Activated B cell treated with CpG ODN at 0.5 μM for 24 hours (primary cell): ENCODE data around the gene CAMK1. TPM values are rescaled to one million over a fixed set of nuclear protein-coding genes. Genes with fewer than 3 reads are reported as not detected.

Experiments
- ATAC-seq: fragments of 200-7000 bp; cut with Tn5 transposase; one replicate; pipeline ENCODE4 v1.10.0; 2021; ENCODE audit warnings: low read depth, mild to moderate bottlenecking, moderate library complexity
- CTCF ChIA-PET: fragments of 350-600 bp; sonication (Branson Sonifier 250); formaldehyde crosslinking; loops from one replicate; lab custom pipeline; 2021; ENCODE audit warnings: antibody characterized with exemption; lab: Charles Lee
- POLR2A ChIA-PET: fragments of 350-600 bp; sonication (Branson Sonifier 250); formaldehyde crosslinking; loops from one replicate; lab custom pipeline; 2021; ENCODE audit warnings: antibody characterized with exemption; lab: Charles Lee
- DNase-seq: peaks from one replicate; pipeline ENCODE4 v3.0.0; 2022
- H3K27ac Mint-ChIP-seq: one replicate; pipeline ENCODE4 v1.8.0; 2020; ENCODE audit warnings: mixed read lengths
- H3K27me3 Mint-ChIP-seq: one replicate; pipeline ENCODE4 v1.8.0; 2021; ENCODE audit warnings: mixed read lengths
- H3K36me3 Mint-ChIP-seq: one replicate; pipeline ENCODE4 v1.8.0; 2021; ENCODE audit warnings: low read depth, mixed read lengths
- H3K4me1 Mint-ChIP-seq: one replicate; pipeline ENCODE4 v1.8.0; 2021; ENCODE audit warnings: mixed read lengths
- H3K4me3 Mint-ChIP-seq: one replicate; pipeline ENCODE4 v1.8.0; 2020; ENCODE audit warnings: mild to moderate bottlenecking, mixed read lengths
- H3K9me3 Mint-ChIP-seq: one replicate; pipeline ENCODE4 v1.8.0; 2020; ENCODE audit warnings: mixed read lengths
- intact Hi-C: fragments of 100-400 bp; cut with micrococcal nuclease; formaldehyde crosslinking; loops from one replicate; pipeline ENCODE4 v1.15.1; 2024
- total RNA-seq: library from RNA; stranded (reverse); gene quantifications from 2 replicates; pipeline ENCODE4 v1.2.3, GENCODE V29; 2022
- TF ChIP-seq, protein P1 (sequence below): fragments of 200-600 bp; IDR thresholded peaks from one replicate; pipeline ENCODE4 v1.8.0; 2022; ENCODE audit warnings: antibody characterized with exemption, mild to moderate bottlenecking

CAMK1 gene
- total RNA-seq, 1 donor from 2014 or later = 1.7 TPM

- no peak overlapping the region for H3K27ac Mint-ChIP-seq
- no peaks in the 10 kb centered on the region for H3K9me3 Mint-ChIP-seq
- DNase-seq (no peak), ATAC-seq (no peak)
- H3K4me3 Mint-ChIP-seq = no peak overlapping the region
- ChIA-PET POLR2A (interaction anchor here (0.8 to 1.3 kb wide), 2 partner anchors 18 to 31 kb away, joined by 3 to 4 read pairs; partner anchors contain the start of gene RPUSD3), CTCF (interaction anchor here (1.0 kb wide), 1 partner anchor 309 kb away, joined by 4 read pairs; no protein-coding TSS in a partner anchor)
- TF ChIP-seq, protein P1, sequence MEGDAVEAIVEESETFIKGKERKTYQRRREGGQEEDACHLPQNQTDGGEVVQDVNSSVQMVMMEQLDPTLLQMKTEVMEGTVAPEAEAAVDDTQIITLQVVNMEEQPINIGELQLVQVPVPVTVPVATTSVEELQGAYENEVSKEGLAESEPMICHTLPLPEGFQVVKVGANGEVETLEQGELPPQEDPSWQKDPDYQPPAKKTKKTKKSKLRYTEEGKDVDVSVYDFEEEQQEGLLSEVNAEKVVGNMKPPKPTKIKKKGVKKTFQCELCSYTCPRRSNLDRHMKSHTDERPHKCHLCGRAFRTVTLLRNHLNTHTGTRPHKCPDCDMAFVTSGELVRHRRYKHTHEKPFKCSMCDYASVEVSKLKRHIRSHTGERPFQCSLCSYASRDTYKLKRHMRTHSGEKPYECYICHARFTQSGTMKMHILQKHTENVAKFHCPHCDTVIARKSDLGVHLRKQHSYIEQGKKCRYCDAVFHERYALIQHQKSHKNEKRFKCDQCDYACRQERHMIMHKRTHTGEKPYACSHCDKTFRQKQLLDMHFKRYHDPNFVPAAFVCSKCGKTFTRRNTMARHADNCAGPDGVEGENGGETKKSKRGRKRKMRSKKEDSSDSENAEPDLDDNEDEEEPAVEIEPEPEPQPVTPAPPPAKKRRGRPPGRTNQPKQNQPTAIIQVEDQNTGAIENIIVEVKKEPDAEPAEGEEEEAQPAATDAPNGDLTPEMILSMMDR = no peak
- peaks cover 27% of the 10 kb centered on the region for H3K4me1 Mint-ChIP-seq
- H3K27me3 Mint-ChIP-seq = no peaks in the 10 kb centered on the region
- intact Hi-C loops = no loop called here
- peaks cover 7% of the 10 kb centered on the region for H3K36me3 Mint-ChIP-seq
These were observed 43.2 kb upstream of the CAMK1 start for GRCh38 chr3:9812870-9813483.

DNA sequence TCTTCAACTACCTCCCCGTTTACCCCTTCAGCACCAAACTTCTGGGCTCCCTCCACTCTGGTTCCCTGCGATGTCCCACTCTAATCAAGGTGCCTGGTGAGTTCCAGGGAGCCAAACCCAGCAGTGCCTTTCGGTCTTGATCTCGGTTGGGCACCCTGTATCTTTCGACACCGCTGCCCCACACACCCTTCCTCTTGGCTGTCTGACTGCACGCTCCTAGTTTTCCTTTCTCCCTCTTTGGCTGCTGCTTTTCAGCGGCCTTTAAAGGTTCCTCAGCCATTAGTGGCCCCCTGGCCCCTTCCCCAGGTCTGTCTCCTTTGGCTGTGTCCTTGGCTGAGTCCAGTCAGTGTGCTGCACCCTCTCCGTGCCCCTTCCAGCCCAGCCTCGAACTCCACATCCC lies 41.1 kb upstream of the CAMK1 start:
- CTCF ChIA-PET = no interaction called here

GRCh38 chr3:9810433-9810770 lies 40.7 kb upstream of the CAMK1 start:
- TF ChIP-seq, protein P1 = no peak
- POLR2A ChIA-PET = interaction anchor here (1.0 to 6.4 kb wide), 4 partner anchors 9 to 80 kb away, joined by 3 to 146 read pairs (median 14); partner anchors contain the start of genes ARPC4, BRPF1, JAGN1 and TADA3
- Mint-ChIP-seq H3K4me3 (peak overlapping the region; percentile 78), H3K27ac (peak overlapping the region; percentile 73), H3K4me1 (peaks cover 33% of the 10 kb centered on the region), H3K9me3 (no peaks in the 10 kb centered on the region), H3K36me3 (peaks cover 25% of the 10 kb centered on the region), H3K27me3 (no peaks in the 10 kb centered on the region)
- intact Hi-C loops = no loop called here
- no peak for DNase-seq
- peak; percentile 5 for ATAC-seq
- CTCF ChIA-PET = interaction anchor here (1.2 kb wide), 1 partner anchor 15 kb away, joined by 4 read pairs; no protein-coding TSS in a partner anchor

More for the DNA sequence above, 41.1 kb upstream of the CAMK1 start:
- POLR2A ChIA-PET = no interaction called here
- intact Hi-C loops = no loop called here
- ATAC-seq (no peak), DNase-seq (no peak)
- Mint-ChIP-seq H3K4me1 (peaks cover 33% of the 10 kb centered on the region), H3K27ac (peak overlapping the region; percentile 73), H3K4me3 (peak overlapping the region; percentile 78), H3K27me3 (no peaks in the 10 kb centered on the region), H3K9me3 (no peaks in the 10 kb centered on the region), H3K36me3 (peaks cover 20% of the 10 kb centered on the region)
- TF ChIP-seq, protein P1 = no peak

DNA sequence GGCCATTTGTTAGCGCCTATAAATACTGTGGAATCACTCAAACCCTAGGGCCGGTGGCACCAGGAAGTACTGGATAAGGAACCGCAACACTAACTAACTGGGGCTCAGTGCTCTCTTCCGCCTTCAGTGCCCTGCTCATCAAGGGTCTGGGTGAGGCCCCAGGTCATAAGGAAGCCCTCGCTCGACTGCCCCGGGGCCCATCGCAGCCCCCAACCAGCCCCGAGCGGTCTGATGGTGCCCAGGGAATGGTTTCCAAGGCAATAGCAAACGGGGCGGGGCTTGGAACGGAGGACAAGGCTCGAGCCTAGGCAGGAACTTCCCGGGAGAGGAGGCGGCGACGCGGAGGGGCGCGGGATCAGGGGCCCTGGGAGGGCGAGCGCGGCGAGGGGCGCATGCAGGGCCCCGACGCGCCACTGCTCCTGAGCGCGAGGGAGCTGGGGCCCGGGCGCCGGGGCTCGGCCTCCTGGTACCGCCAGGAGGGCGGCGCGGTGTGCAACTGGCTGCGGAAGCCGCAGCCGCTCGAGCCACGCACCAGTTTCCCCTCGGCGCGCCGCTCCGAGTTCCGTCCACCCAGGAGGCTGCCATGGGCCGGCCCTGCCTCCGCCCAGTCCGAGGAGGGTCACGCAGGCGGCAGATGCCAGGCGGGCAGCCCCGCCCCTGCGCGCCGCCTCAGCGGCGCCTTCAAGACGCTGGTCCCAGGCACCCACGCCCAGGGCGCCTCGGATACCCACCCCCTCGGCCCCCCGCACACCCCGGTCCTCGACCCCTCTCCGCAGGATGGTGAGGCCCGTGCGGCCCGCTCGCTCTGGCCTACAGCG lies 40.1 kb upstream of the CAMK1 start, which contains the start of gene TTLL3:
Gene TTLL3 (plus strand): TSS at position 648 of the 818 bp plus-strand sequence. CDS start 400 bp downstream, outside the sequence.
- peak; percentile 69 for ATAC-seq
- DNase-seq = peak; percentile 55
- TF ChIP-seq, protein P1 = no peak
- Mint-ChIP-seq H3K4me1 (peaks cover 33% of the 10 kb centered on the region), H3K4me3 (peak within 1 kb of the TSS; percentile 91), H3K27me3 (no peaks in the 10 kb centered on the region), H3K36me3 (peaks cover 31% of the 10 kb centered on the region), H3K9me3 (no peaks in the 10 kb centered on the region), H3K27ac (peak within 1 kb of the TSS; percentile 98)
- ChIA-PET CTCF (interaction anchor here (1.2 to 1.7 kb wide), 2 partner anchors 14 to 137 kb away, joined by 4 read pairs; no protein-coding TSS in a partner anchor), POLR2A (interaction anchor here (0.5 to 6.4 kb wide), 10 partner anchors 8 to 413 kb away, joined by 3 to 146 read pairs (median 5); partner anchors contain the start of genes ARPC4, BRPF1, CRELD1 and EMC3)
- intact Hi-C loops = loop anchor here (1.0 to 5.0 kb wide), 5 partner anchors 15 to 308 kb away; partner anchors contain the start of genes BRPF1, CRELD1 and RPUSD3
